WTC11 (cell line): ENCODE data around the gene RUNX1. TPM values are rescaled to one million over a fixed set of nuclear protein-coding genes. Genes with fewer than 3 reads are reported as not detected.

Experiments
- ATAC-seq: fragments of 200-7000 bp; cut with Tn5 transposase; 2 replicates; pipeline ENCODE4 v1.10.0; 2021; ENCODE audit warnings: mild to moderate bottlenecking, moderate library complexity
- CTCF ChIA-PET: fragments of 300-600 bp; sonication (Branson Sonifier 250); formaldehyde crosslinking; loops from one replicate; lab custom pipeline; 2021; ENCODE audit warnings: antibody characterized with exemption; lab: Charles Lee
- POLR2A ChIA-PET: fragments of 350-600 bp; sonication (Branson Sonifier 250); formaldehyde crosslinking; loops from one replicate; lab custom pipeline; 2021; ENCODE audit warnings: antibody characterized with exemption; lab: Charles Lee
- DNase-seq: peaks from one replicate; pipeline ENCODE4 v3.0.0; 2021; ENCODE audit warnings: low spot score
- H3K27ac Mint-ChIP-seq: 2 replicates; pipeline ENCODE4 v1.8.0; 2021; ENCODE audit warnings: mixed read lengths
- H3K27me3 Mint-ChIP-seq: 2 replicates; pipeline ENCODE4 v1.8.0; 2021; ENCODE audit warnings: low read depth, mild to moderate bottlenecking, moderate library complexity, mixed read lengths
- H3K36me3 Mint-ChIP-seq: 2 replicates; pipeline ENCODE4 v1.8.0; 2021; ENCODE audit warnings: mixed read lengths
- H3K4me1 Mint-ChIP-seq: 2 replicates; pipeline ENCODE4 v1.8.0; 2022; ENCODE audit warnings: mixed read lengths
- H3K4me3 Mint-ChIP-seq: 2 replicates; pipeline ENCODE4 v1.8.0; 2021; ENCODE audit warnings: mild to moderate bottlenecking, moderate library complexity, mixed read lengths
- H3K9me3 Mint-ChIP-seq: 2 replicates; pipeline ENCODE4 v1.8.0; 2021; ENCODE audit warnings: mixed read lengths
- FOXJ3 ChIP-seq: sonication (generic); formaldehyde crosslinking; IDR thresholded peaks from 2 replicates; pipeline ENCODE4 v1.9.0; 2021; ENCODE audit warnings: missing genetic modification reagents, mild to moderate bottlenecking, borderline replicate concordance
- GRHL2 ChIP-seq: fragments of 250-450 bp; sonication (Bioruptor Pico); IDR thresholded peaks from 2 replicates; pipeline ENCODE4 v1.8.0; 2022; ENCODE audit warnings: mild to moderate bottlenecking, moderate library complexity; ENCODE audit not compliant: insufficient replicate concordance, severe bottlenecking
- NFATC4 ChIP-seq: fragments of 250-450 bp; sonication (Bioruptor Pico); IDR thresholded peaks from 2 replicates; pipeline ENCODE4 v1.9.0; 2021; ENCODE audit warnings: mild to moderate bottlenecking
- OVOL2 ChIP-seq: fragments of 250-450 bp; sonication (Bioruptor Pico); IDR thresholded peaks from 2 replicates; pipeline ENCODE4 v1.9.0; 2021; ENCODE audit warnings: mild to moderate bottlenecking, borderline replicate concordance
- ZNF232 ChIP-seq: sonication (generic); formaldehyde crosslinking; IDR thresholded peaks from 2 replicates; pipeline ENCODE4 v1.8.0; 2022; ENCODE audit warnings: mild to moderate bottlenecking, missing genetic modification reagents
- ZNF396 ChIP-seq: fragments of 250-450 bp; sonication (Bioruptor Pico); IDR thresholded peaks from 2 replicates; pipeline ENCODE4 v1.8.0; 2021; ENCODE audit warnings: mild to moderate bottlenecking, moderate library complexity, borderline replicate concordance
- ZNF423 ChIP-seq: fragments of 250-450 bp; sonication (Bioruptor Pico); IDR thresholded peaks from 2 replicates; pipeline ENCODE4 v2.1.2; 2022; ENCODE audit warnings: mild to moderate bottlenecking, moderate library complexity
- total RNA-seq: library from RNA; stranded (reverse); gene quantifications from 3 replicates; pipeline ENCODE4 v1.2.3, GENCODE V29; 2021
- TF ChIP-seq, protein P1 (sequence below): fragments of 250-450 bp; sonication (Bioruptor Pico); conservative IDR thresholded peaks from 2 replicates; pipeline ENCODE4 v1.9.0; 2021; ENCODE audit warnings: mild to moderate bottlenecking
- TF ChIP-seq, protein P2 (sequence below): sonication (generic); formaldehyde crosslinking; IDR thresholded peaks from 2 replicates; pipeline ENCODE4 v1.8.0; 2023; ENCODE audit warnings: missing genetic modification reagents, mild to moderate bottlenecking, borderline replicate concordance
- TF ChIP-seq, protein P3 (sequence below): sonication (generic); formaldehyde crosslinking; IDR thresholded peaks from 2 replicates; pipeline ENCODE4 v1.8.1; 2022; ENCODE audit warnings: missing genetic modification reagents, borderline replicate concordance
- TF ChIP-seq, protein P4 (sequence below): sonication (generic); formaldehyde crosslinking; IDR thresholded peaks from 2 replicates; pipeline ENCODE4 v1.8.0; 2022; ENCODE audit warnings: mild to moderate bottlenecking, missing genetic modification reagents
- TF ChIP-seq, protein P5 (sequence below): sonication (generic); formaldehyde crosslinking; IDR thresholded peaks from 2 replicates; pipeline ENCODE4 v1.8.0; 2022; ENCODE audit warnings: mild to moderate bottlenecking, missing genetic modification reagents
- TF ChIP-seq, protein P6 (sequence below): sonication (generic); formaldehyde crosslinking; IDR thresholded peaks from 2 replicates; pipeline ENCODE4 v1.8.1; 2022; ENCODE audit warnings: mild to moderate bottlenecking, missing genetic modification reagents, moderate library complexity, borderline replicate concordance
- TF ChIP-seq, protein P7 (sequence below): sonication (generic); formaldehyde crosslinking; IDR thresholded peaks from 2 replicates; pipeline ENCODE4 v1.8.0; 2022; ENCODE audit warnings: missing genetic modification reagents
- TF ChIP-seq, protein P8 (sequence below): fragments of 250-450 bp; sonication (Bioruptor Pico); IDR thresholded peaks from 2 replicates; pipeline ENCODE4 v1.9.0; 2021; ENCODE audit warnings: mild to moderate bottlenecking, borderline replicate concordance
- TF ChIP-seq, protein P9 (sequence below): sonication (generic); formaldehyde crosslinking; IDR thresholded peaks from 2 replicates; pipeline ENCODE4 v1.8.0; 2022; ENCODE audit warnings: mild to moderate bottlenecking, missing genetic modification reagents

RUNX1 gene
- total RNA-seq, 1 experiment from 2014 or later = 2.2 TPM

DNA sequence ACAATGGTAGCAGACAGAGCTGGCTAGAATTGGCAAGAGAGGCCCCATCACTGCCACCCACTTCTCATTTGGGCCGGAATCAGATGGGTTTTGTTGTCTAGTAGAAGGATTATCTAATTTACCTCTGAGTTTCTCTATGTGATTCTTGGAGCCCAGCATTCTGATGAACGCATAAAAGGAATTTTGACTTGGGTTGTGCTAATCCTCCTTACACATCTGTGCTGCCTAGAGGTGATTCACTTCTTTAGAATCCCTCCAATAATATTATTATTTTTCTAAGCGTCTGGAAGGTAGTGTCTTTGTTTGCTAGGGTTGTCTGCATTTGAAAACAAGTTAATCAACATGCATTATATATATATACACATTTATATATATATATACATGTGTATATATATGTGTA is 118.1 kb downstream of the RUNX1 start:
- no peaks in the 10 kb centered on the region for H3K27me3 Mint-ChIP-seq
- POLR2A ChIA-PET = no interaction called here
- H3K36me3 Mint-ChIP-seq = no peaks in the 10 kb centered on the region
- CTCF ChIA-PET = no interaction called here
- ATAC-seq (no peak), DNase-seq (no peak)
- H3K27ac Mint-ChIP-seq = no peak overlapping the region
- no peaks in the 10 kb centered on the region for H3K9me3 Mint-ChIP-seq
- H3K4me3 Mint-ChIP-seq = no peak overlapping the region
- peaks cover 4% of the 10 kb centered on the region; the same call in 1 of the 2 replicates for H3K4me1 Mint-ChIP-seq
- TF ChIP-seq, protein P1, sequence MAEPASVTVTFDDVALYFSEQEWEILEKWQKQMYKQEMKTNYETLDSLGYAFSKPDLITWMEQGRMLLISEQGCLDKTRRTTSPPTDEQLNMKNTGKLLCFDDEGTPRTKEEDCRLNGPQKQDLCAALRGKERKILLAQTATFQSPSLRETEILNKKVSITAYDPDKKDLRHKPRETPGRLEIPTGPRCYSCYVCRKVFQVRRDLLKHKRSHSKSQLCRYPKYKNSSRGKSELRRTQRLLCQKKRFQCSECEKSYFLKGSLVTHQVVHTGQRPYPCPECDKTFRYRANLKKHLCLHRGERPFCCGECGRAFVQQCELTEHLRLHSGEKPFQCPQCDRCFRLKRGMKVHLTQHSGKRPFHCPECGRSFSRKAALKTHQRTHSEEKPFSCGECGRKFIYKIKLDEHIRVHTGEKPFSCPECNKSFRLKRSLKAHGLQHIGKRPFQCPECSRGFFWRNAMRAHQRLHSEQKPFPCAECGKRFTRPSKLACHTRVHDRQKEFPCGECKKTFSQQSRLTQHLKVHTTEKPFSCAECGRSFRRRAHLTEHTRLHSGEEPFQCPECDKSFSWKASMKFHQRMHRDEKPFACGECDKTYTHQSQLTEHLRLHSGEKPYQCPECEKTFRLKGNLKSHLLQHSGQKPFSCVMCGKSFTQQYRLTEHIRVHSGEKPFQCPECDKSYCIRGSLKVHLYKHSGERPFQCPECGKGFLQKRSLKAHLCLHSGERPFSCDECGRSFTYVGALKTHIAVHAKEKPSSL = no peak
- TF ChIP-seq ZNF423 = no peak
- no peak for TF ChIP-seq ZNF232
- TF ChIP-seq, protein P2, sequence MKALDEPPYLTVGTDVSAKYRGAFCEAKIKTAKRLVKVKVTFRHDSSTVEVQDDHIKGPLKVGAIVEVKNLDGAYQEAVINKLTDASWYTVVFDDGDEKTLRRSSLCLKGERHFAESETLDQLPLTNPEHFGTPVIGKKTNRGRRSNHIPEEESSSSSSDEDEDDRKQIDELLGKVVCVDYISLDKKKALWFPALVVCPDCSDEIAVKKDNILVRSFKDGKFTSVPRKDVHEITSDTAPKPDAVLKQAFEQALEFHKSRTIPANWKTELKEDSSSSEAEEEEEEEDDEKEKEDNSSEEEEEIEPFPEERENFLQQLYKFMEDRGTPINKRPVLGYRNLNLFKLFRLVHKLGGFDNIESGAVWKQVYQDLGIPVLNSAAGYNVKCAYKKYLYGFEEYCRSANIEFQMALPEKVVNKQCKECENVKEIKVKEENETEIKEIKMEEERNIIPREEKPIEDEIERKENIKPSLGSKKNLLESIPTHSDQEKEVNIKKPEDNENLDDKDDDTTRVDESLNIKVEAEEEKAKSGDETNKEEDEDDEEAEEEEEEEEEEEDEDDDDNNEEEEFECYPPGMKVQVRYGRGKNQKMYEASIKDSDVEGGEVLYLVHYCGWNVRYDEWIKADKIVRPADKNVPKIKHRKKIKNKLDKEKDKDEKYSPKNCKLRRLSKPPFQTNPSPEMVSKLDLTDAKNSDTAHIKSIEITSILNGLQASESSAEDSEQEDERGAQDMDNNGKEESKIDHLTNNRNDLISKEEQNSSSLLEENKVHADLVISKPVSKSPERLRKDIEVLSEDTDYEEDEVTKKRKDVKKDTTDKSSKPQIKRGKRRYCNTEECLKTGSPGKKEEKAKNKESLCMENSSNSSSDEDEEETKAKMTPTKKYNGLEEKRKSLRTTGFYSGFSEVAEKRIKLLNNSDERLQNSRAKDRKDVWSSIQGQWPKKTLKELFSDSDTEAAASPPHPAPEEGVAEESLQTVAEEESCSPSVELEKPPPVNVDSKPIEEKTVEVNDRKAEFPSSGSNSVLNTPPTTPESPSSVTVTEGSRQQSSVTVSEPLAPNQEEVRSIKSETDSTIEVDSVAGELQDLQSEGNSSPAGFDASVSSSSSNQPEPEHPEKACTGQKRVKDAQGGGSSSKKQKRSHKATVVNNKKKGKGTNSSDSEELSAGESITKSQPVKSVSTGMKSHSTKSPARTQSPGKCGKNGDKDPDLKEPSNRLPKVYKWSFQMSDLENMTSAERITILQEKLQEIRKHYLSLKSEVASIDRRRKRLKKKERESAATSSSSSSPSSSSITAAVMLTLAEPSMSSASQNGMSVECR (CRISPR knock-in tag) = no peak
- TF ChIP-seq, protein P3, sequence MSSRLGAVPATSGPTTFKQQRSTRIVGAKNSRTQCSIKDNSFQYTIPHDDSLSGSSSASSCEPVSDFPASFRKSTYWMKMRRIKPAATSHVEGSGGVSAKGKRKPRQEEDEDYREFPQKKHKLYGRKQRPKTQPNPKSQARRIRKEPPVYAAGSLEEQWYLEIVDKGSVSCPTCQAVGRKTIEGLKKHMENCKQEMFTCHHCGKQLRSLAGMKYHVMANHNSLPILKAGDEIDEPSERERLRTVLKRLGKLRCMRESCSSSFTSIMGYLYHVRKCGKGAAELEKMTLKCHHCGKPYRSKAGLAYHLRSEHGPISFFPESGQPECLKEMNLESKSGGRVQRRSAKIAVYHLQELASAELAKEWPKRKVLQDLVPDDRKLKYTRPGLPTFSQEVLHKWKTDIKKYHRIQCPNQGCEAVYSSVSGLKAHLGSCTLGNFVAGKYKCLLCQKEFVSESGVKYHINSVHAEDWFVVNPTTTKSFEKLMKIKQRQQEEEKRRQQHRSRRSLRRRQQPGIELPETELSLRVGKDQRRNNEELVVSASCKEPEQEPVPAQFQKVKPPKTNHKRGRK (CRISPR knock-in tag) = no peak
- TF ChIP-seq, protein P4, sequence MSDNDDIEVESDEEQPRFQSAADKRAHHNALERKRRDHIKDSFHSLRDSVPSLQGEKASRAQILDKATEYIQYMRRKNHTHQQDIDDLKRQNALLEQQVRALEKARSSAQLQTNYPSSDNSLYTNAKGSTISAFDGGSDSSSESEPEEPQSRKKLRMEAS (CRISPR knock-in tag) = no peak
- TF ChIP-seq, protein P5, sequence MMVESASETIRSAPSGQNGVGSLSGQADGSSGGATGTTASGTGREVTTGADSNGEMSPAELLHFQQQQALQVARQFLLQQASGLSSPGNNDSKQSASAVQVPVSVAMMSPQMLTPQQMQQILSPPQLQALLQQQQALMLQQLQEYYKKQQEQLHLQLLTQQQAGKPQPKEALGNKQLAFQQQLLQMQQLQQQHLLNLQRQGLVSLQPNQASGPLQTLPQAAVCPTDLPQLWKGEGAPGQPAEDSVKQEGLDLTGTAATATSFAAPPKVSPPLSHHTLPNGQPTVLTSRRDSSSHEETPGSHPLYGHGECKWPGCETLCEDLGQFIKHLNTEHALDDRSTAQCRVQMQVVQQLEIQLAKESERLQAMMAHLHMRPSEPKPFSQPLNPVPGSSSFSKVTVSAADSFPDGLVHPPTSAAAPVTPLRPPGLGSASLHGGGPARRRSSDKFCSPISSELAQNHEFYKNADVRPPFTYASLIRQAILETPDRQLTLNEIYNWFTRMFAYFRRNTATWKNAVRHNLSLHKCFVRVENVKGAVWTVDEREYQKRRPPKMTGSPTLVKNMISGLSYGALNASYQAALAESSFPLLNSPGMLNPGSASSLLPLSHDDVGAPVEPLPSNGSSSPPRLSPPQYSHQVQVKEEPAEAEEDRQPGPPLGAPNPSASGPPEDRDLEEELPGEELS (CRISPR knock-in tag) = no peak
- TF ChIP-seq, protein P6, sequence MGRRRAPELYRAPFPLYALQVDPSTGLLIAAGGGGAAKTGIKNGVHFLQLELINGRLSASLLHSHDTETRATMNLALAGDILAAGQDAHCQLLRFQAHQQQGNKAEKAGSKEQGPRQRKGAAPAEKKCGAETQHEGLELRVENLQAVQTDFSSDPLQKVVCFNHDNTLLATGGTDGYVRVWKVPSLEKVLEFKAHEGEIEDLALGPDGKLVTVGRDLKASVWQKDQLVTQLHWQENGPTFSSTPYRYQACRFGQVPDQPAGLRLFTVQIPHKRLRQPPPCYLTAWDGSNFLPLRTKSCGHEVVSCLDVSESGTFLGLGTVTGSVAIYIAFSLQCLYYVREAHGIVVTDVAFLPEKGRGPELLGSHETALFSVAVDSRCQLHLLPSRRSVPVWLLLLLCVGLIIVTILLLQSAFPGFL = no peak
- TF ChIP-seq OVOL2 (CRISPR knock-in tag) = no peak
- no peak for TF ChIP-seq GRHL2 (CRISPR knock-in tag)
- TF ChIP-seq FOXJ3 (CRISPR knock-in tag) = no peak
- TF ChIP-seq, protein P7, sequence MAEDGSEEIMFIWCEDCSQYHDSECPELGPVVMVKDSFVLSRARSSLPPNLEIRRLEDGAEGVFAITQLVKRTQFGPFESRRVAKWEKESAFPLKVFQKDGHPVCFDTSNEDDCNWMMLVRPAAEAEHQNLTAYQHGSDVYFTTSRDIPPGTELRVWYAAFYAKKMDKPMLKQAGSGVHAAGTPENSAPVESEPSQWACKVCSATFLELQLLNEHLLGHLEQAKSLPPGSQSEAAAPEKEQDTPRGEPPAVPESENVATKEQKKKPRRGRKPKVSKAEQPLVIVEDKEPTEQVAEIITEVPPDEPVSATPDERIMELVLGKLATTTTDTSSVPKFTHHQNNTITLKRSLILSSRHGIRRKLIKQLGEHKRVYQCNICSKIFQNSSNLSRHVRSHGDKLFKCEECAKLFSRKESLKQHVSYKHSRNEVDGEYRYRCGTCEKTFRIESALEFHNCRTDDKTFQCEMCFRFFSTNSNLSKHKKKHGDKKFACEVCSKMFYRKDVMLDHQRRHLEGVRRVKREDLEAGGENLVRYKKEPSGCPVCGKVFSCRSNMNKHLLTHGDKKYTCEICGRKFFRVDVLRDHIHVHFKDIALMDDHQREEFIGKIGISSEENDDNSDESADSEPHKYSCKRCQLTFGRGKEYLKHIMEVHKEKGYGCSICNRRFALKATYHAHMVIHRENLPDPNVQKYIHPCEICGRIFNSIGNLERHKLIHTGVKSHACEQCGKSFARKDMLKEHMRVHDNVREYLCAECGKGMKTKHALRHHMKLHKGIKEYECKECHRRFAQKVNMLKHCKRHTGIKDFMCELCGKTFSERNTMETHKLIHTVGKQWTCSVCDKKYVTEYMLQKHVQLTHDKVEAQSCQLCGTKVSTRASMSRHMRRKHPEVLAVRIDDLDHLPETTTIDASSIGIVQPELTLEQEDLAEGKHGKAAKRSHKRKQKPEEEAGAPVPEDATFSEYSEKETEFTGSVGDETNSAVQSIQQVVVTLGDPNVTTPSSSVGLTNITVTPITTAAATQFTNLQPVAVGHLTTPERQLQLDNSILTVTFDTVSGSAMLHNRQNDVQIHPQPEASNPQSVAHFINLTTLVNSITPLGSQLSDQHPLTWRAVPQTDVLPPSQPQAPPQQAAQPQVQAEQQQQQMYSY = no peak
- no peak for TF ChIP-seq ZNF396
- no peak for TF ChIP-seq NFATC4 (CRISPR knock-in tag)
- TF ChIP-seq, protein P8, sequence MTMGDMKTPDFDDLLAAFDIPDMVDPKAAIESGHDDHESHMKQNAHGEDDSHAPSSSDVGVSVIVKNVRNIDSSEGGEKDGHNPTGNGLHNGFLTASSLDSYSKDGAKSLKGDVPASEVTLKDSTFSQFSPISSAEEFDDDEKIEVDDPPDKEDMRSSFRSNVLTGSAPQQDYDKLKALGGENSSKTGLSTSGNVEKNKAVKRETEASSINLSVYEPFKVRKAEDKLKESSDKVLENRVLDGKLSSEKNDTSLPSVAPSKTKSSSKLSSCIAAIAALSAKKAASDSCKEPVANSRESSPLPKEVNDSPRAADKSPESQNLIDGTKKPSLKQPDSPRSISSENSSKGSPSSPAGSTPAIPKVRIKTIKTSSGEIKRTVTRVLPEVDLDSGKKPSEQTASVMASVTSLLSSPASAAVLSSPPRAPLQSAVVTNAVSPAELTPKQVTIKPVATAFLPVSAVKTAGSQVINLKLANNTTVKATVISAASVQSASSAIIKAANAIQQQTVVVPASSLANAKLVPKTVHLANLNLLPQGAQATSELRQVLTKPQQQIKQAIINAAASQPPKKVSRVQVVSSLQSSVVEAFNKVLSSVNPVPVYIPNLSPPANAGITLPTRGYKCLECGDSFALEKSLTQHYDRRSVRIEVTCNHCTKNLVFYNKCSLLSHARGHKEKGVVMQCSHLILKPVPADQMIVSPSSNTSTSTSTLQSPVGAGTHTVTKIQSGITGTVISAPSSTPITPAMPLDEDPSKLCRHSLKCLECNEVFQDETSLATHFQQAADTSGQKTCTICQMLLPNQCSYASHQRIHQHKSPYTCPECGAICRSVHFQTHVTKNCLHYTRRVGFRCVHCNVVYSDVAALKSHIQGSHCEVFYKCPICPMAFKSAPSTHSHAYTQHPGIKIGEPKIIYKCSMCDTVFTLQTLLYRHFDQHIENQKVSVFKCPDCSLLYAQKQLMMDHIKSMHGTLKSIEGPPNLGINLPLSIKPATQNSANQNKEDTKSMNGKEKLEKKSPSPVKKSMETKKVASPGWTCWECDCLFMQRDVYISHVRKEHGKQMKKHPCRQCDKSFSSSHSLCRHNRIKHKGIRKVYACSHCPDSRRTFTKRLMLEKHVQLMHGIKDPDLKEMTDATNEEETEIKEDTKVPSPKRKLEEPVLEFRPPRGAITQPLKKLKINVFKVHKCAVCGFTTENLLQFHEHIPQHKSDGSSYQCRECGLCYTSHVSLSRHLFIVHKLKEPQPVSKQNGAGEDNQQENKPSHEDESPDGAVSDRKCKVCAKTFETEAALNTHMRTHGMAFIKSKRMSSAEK (CRISPR knock-in tag) = no peak
- TF ChIP-seq, protein P9, sequence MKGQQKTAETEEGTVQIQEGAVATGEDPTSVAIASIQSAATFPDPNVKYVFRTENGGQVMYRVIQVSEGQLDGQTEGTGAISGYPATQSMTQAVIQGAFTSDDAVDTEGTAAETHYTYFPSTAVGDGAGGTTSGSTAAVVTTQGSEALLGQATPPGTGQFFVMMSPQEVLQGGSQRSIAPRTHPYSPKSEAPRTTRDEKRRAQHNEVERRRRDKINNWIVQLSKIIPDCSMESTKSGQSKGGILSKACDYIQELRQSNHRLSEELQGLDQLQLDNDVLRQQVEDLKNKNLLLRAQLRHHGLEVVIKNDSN (CRISPR knock-in tag) = no peak
